DMS 273 treated with DMSO at 0.1 percent for 48 hours (cell line): Measurements from ENCODE around the gene THUMPD3.

Experiments
- DNase-seq: peaks from one replicate; lab custom pipeline; 2025; lab: John Stamatoyannopoulos, UW

Gene THUMPD3

GRCh38 chr3:9352917-9353752 lies 9.7 kb upstream of the THUMPD3 start:
- peak; percentile 5 for DNase-seq

GRCh38 chr3:9361691-9362388 lies 1.0 kb upstream of the THUMPD3 start:
- DNase-seq: no peak

- DNase-seq: no peak
These were observed 6.7 kb downstream of the THUMPD3 start for GRCh38 chr3:9369508-9369907.

- DNase-seq: no peak
These were observed 10.6 kb downstream of the THUMPD3 start for GRCh38 chr3:9373465-9373864.

- no peak for DNase-seq
These were observed 15.1 kb downstream of the THUMPD3 start for GRCh38 chr3:9377981-9378380.

- DNase-seq: no peak
These were observed 16.5 kb downstream of the THUMPD3 start for GRCh38 chr3:9379327-9379726.

GRCh38 chr3:9380014-9380413 lies 17.2 kb downstream of the THUMPD3 start:
- no peak for DNase-seq

GRCh38 chr3:9384141-9384828 lies 21.4 kb downstream of the THUMPD3 start:
- no peak for DNase-seq

GRCh38 chr3:9385187-9386077 lies 22.6 kb downstream of the THUMPD3 start:
- no peak for DNase-seq

- DNase-seq: no peak
These were observed 23.2 kb downstream of the THUMPD3 start for GRCh38 chr3:9386078-9386459.

GRCh38 chr3:9386501-9387321 lies 23.9 kb downstream of the THUMPD3 start:
- no peak for DNase-seq

- DNase-seq: no peak
These were observed 24.4 kb downstream of the THUMPD3 start for GRCh38 chr3:9387322-9387655.

- no peak for DNase-seq
These were observed 25.3 kb downstream of the THUMPD3 start for GRCh38 chr3:9388142-9388541.

GRCh38 chr3:9388562-9389272 lies 25.9 kb downstream of the THUMPD3 start:
- DNase-seq: no peak

GRCh38 chr3:9390265-9390888 lies 27.5 kb downstream of the THUMPD3 start:
- no peak for DNase-seq

- DNase-seq: no peak
These were observed 29.2 kb downstream of the THUMPD3 start for GRCh38 chr3:9392041-9392440.

- DNase-seq: no peak
These were observed 32.9 kb downstream of the THUMPD3 start for GRCh38 chr3:9395570-9396300.

GRCh38 chr3:9396301-9396631 lies 33.4 kb downstream of the THUMPD3 start:
- peak; percentile 57 for DNase-seq

GRCh38 chr3:9396632-9397331 lies 33.9 kb downstream of the THUMPD3 start:
- peak; percentile 89 for DNase-seq
